Colonic mucosa (tissue), 4 donors: Measurements from ENCODE around the gene MAFF. TPM values are rescaled to one million over a fixed set of nuclear protein-coding genes. Genes with fewer than 3 reads are reported as not detected.
"Not testable (repeated sequence)": the region's sequence is repeated elsewhere in the genome, so short reads cannot be mapped to it uniquely, and the experiment has no call there.

ENCODE experiments used
- DNase-seq: peaks from one replicate; pipeline ENCODE4 v3.0.0-alpha.2; 2020
- H3K27ac ChIP-seq: fragments of 200-600 bp; one replicate; pipeline ENCODE4 v1.8.0; 2021
- H3K27me3 ChIP-seq: fragments of 200-600 bp; one replicate; pipeline ENCODE4 v1.8.0; 2021
- H3K36me3 ChIP-seq: fragments of 200-600 bp; one replicate; pipeline ENCODE4 v1.8.0; 2021
- H3K4me1 ChIP-seq: fragments of 200-600 bp; one replicate; pipeline ENCODE4 v1.8.0; 2021; ENCODE audit warnings: mild to moderate bottlenecking
- H3K4me3 ChIP-seq: fragments of 200-600 bp; one replicate; pipeline ENCODE4 v1.8.0; 2021
- H3K9ac ChIP-seq, 2 donors: one replicate each; pipeline ENCODE4 v1.7.0; 2013; ENCODE audit warnings: control low read depth in 2 of 2, low read depth in 2 of 2, low read length in 2 of 2
- H3K9me3 ChIP-seq: fragments of 200-600 bp; one replicate; pipeline ENCODE4 v1.8.0; 2021
- CTCF ChIP-seq: fragments of 200-600 bp; IDR thresholded peaks from one replicate; pipeline ENCODE4 v1.8.0; 2022; ENCODE audit warnings: antibody characterized with exemption, mild to moderate bottlenecking
- intact Hi-C: fragments of 100-400 bp; cut with DNase I; formaldehyde crosslinking; loops from one replicate; pipeline ENCODE4 v1.14.1; 2022
- total RNA-seq, 2 donors: library from RNA; stranded (reverse); fragmentation: NEBNext Ultra II Directional in 1 of 2; extraction: Animal tissue kit (Norgen Biotek cat#: 25700) in 1 of 2; gene quantifications; one replicate each; pipeline ENCODE4 v1.2.1, GENCODE V29; 2021
- donor health status: healthy.
- donor health status: DM: no; HTN: no; CAD: no.
- donor health status: DM: no; HTN: no; CAD: no.

Gene MAFF
- total RNA-seq, 2 donors from 2014 or later = 5.2 to 41.7 TPM

GRCh38 chr22:38232196-38232595, 30.4 kb downstream of the MAFF start:
- H3K9me3 ChIP-seq = no peaks in the 10 kb centered on the region
- H3K27me3 ChIP-seq = no peaks in the 10 kb centered on the region
- no peak overlapping the region for H3K4me3 ChIP-seq
- intact Hi-C loops = loop anchor here (5.0 to 10.0 kb wide), 2 partner anchors 117 to 180 kb away; partner anchors contain the start of gene BAIAP2L2
- H3K27ac ChIP-seq = no peak overlapping the region
- no peak overlapping the region for H3K9ac ChIP-seq
- peaks cover 18% of the 10 kb centered on the region for H3K4me1 ChIP-seq
- DNase-seq = no peak
- H3K36me3 ChIP-seq = peaks cover 7% of the 10 kb centered on the region
- TF ChIP-seq CTCF = no peak

GRCh38 chr22:38233427-38233826, 31.6 kb downstream of the MAFF start:
- H3K27ac ChIP-seq = no peak overlapping the region
- no peak overlapping the region for H3K4me3 ChIP-seq
- no peak overlapping the region for H3K9ac ChIP-seq
- no peak for DNase-seq
- peaks cover 7% of the 10 kb centered on the region for H3K36me3 ChIP-seq
- peaks cover 15% of the 10 kb centered on the region for H3K4me1 ChIP-seq
- no peaks in the 10 kb centered on the region for H3K27me3 ChIP-seq
- no peaks in the 10 kb centered on the region for H3K9me3 ChIP-seq
- intact Hi-C loops = loop anchor here (5.0 to 10.0 kb wide), 2 partner anchors 119 to 181 kb away; partner anchors contain the start of gene BAIAP2L2
- no peak for TF ChIP-seq CTCF

GRCh38 chr22:38233856-38234255, 32.1 kb downstream of the MAFF start:
- intact Hi-C loops = loop anchor here (5.0 to 10.0 kb wide), 2 partner anchors 119 to 182 kb away; partner anchors contain the start of gene BAIAP2L2
- H3K4me1 ChIP-seq = peaks cover 12% of the 10 kb centered on the region
- H3K9me3 ChIP-seq, H3K27ac ChIP-seq, H3K36me3 ChIP-seq, H3K4me3 ChIP-seq, DNase-seq, H3K9ac ChIP-seq, H3K27me3 ChIP-seq: not testable (repeated sequence)

GRCh38 chr22:38235240-38235850, 33.6 kb downstream of the MAFF start:
- H3K4me3 ChIP-seq = no peak overlapping the region
- H3K36me3 ChIP-seq = peaks cover 7% of the 10 kb centered on the region
- DNase-seq = no peak
- H3K9ac ChIP-seq = no peak overlapping the region
- no peaks in the 10 kb centered on the region for H3K27me3 ChIP-seq
- no peak for TF ChIP-seq CTCF
- no peaks in the 10 kb centered on the region for H3K9me3 ChIP-seq
- H3K27ac ChIP-seq = no peak overlapping the region
- intact Hi-C loops = loop anchor here (10.0 kb wide), 1 partner anchor 121 kb away; the partner anchor contains the start of gene BAIAP2L2
- H3K4me1 ChIP-seq = peaks cover 5% of the 10 kb centered on the region

GRCh38 chr22:38236786-38237185, 35.0 kb downstream of the MAFF start:
- peaks cover 7% of the 10 kb centered on the region for H3K4me1 ChIP-seq
- intact Hi-C loops = loop anchor here (10.0 kb wide), 1 partner anchor 122 kb away; the partner anchor contains the start of gene BAIAP2L2

More at GRCh38 chr22:38236786-38237185, 35.0 kb downstream of the MAFF start:
- Histone ChIP-seq H3K4me3 (no peak overlapping the region), H3K27me3 (no peaks in the 10 kb centered on the region), H3K9me3 (no peaks in the 10 kb centered on the region), H3K27ac (no peak overlapping the region), H3K36me3 (no peaks in the 10 kb centered on the region), H3K9ac (no peak overlapping the region)
- no peak for TF ChIP-seq CTCF
- DNase-seq = no peak
